K562 (cell line): Measurements from ENCODE around the gene HSDL1. TPM values are rescaled to one million over a fixed set of nuclear protein-coding genes. Genes with fewer than 3 reads are reported as not detected.
A peak's percentile ranks its signal among the peaks of the same experiment; 100 is the strongest.

Experiments
- COPS2 ChIP-seq: fragments of 450-650 bp; conservative IDR thresholded peaks from 2 replicates; pipeline ENCODE4 v1.6.1; 2016; ENCODE audit warnings: mild to moderate bottlenecking, moderate library complexity
- CTBP1 ChIP-seq: fragments of 450-650 bp; IDR thresholded peaks from 2 replicates; pipeline ENCODE4 v1.6.1; 2016; ENCODE audit warnings: borderline replicate concordance
- DPF2 ChIP-seq: fragments of 450-650 bp; IDR thresholded peaks from 2 replicates; pipeline ENCODE4 v1.6.1; 2016
- ETV6 ChIP-seq, 3 experiments: fragments of 150-350 bp in 1 of 3; sonication (generic) in 1 of 3; formaldehyde crosslinking in 1 of 3; IDR thresholded peaks; 2 replicates each; pipeline versions ENCODE4 v1.6.1 to v1.8.0; 2014 to 2022; ENCODE audit warnings: borderline replicate concordance in 2 of 3, low read depth in 2 of 3, antibody characterized with exemption in 1 of 3, low read length in 1 of 3, mild to moderate bottlenecking in 1 of 3, missing genetic modification reagents in 1 of 3
- GABPB1 ChIP-seq: sonication (generic); formaldehyde crosslinking; IDR thresholded peaks from 2 replicates; pipeline ENCODE4 v1.8.0; 2022; ENCODE audit warnings: mild to moderate bottlenecking, missing genetic modification reagents
- GABPB2 ChIP-seq: fragments of 250-450 bp; sonication (Bioruptor Pico); conservative IDR thresholded peaks from 2 replicates; pipeline ENCODE4 v1.5.1; 2021; ENCODE audit warnings: mild to moderate bottlenecking
- MLX ChIP-seq, 2 experiments: fragments of 450-650 bp in 1 of 2; sonication (generic) in 1 of 2; formaldehyde crosslinking; conservative IDR thresholded peaks; 2 replicates each; pipeline versions ENCODE4 v1.4.0 to v1.8.1; 2020 to 2022; ENCODE audit warnings: mild to moderate bottlenecking in 1 of 2, missing genetic modification reagents in 1 of 2
- MYC ChIP-seq, 2 experiments: fragments of 250-450 bp in 1 of 2; sonication (Bioruptor Pico) in 1 of 2; IDR thresholded peaks; 2 replicates each; pipeline versions ENCODE4 v1.5.1 to v1.6.1; 2012 to 2021; ENCODE audit warnings: low read depth in 2 of 2, borderline replicate concordance in 1 of 2, improper control_type of control experiment in 1 of 2, low read length in 1 of 2, mild to moderate bottlenecking in 1 of 2, moderate library complexity in 1 of 2
- XRCC5 ChIP-seq: fragments of 200-400 bp; formaldehyde crosslinking; IDR thresholded peaks from 2 replicates; pipeline ENCODE4 v1.6.1; 2017; ENCODE audit warnings: low read depth, mild to moderate bottlenecking, low read length
- ZBTB9 ChIP-seq: fragments of 450-650 bp; formaldehyde crosslinking; IDR thresholded peaks from 2 replicates; pipeline ENCODE4 v1.4.0; 2020; ENCODE audit warnings: mild to moderate bottlenecking, moderate library complexity
- ZEB2 ChIP-seq: fragments of 450-650 bp; IDR thresholded peaks from 2 replicates; pipeline ENCODE4 v1.6.1; 2016
- ZNF395 ChIP-seq: fragments of 200-800 bp; sonication (Bioruptor generic); IDR thresholded peaks from 2 replicates; pipeline ENCODE4 v1.6.1; 2017; ENCODE audit warnings: missing genetic modification characterization, missing compliant biosample characterization
- polyA plus RNA-seq, 8 experiments: library from polyadenylated mRNA; depleted of rRNA in 4 of 8; stranded (reverse) in 5 of 8; unstranded in 3 of 8; fragments of >200 nt; fragmentation: Nextera tagmentation in 2 of 8; fragmentation: Illumina TruSeq in 1 of 8; extraction: Ambion mirVana in 2 of 8; extraction: Trizol in 1 of 8; gene quantifications; 2 replicates each; pipeline versions ENCODE4 v1.2.1 to v1.2.3, GENCODE V29; 2011 to 2014; ENCODE audit warnings: inconsistent platforms in 1 of 8, missing spikeins in 1 of 8
- total RNA-seq, 7 experiments: library from RNA; depleted of rRNA in 6 of 7; stranded (reverse); fragments of >200 nt in 6 of 7; fragmentation: Illumina TruSeq in 2 of 7; extraction: Trizol in 2 of 7; gene quantifications; 2 replicates each; pipeline versions ENCODE4 v1.2.1 to v1.2.3, GENCODE V29; 2011 to 2021; ENCODE audit warnings: low replicate concordance in 1 of 7
- TF ChIP-seq, protein P1 (sequence below): fragments of 450-650 bp; IDR thresholded peaks from 2 replicates; pipeline ENCODE4 v1.7.0; 2016; ENCODE audit warnings: borderline replicate concordance
- TF ChIP-seq, protein P2 (sequence below): sonication (generic); formaldehyde crosslinking; IDR thresholded peaks from 2 replicates; pipeline ENCODE4 v1.4.0; 2020; ENCODE audit warnings: mild to moderate bottlenecking, missing genetic modification reagents
- TF ChIP-seq, protein P3 (sequence below): sonication (generic); formaldehyde crosslinking; IDR thresholded peaks from 2 replicates; pipeline ENCODE4 v1.9.0; 2022; ENCODE audit warnings: mild to moderate bottlenecking, missing genetic modification reagents
- TF ChIP-seq, protein P4 (sequence below): fragments of 450-650 bp; formaldehyde crosslinking; IDR thresholded peaks from 2 replicates; pipeline ENCODE4 v1.4.0; 2020; ENCODE audit warnings: mild to moderate bottlenecking, moderate library complexity

Gene HSDL1
- total and polyA plus RNA-seq, 9 of the 15 experiments (the other 6 are each of a cell fraction or from before 2014, with no cell fraction given) = 14.8 to 41.2 (median 27.7) TPM

- TF ChIP-seq CTBP1 (peak; percentile 47; the same call in 1 of the 2 replicates), ZNF395 (CRISPR knock-in tag) (0 out of 2 replicates have a peak, but pooled peaks have one; percentile 28), ETV6 (IDR thresholded peaks at IDR 0.05; ENCODE audit: borderline replicate concordance in 1 of 2, low read depth in 2 of 2, low read length in 1 of 2) (no peak), ETV6 (CRISPR knock-in tag; IDR thresholded peaks at IDR 0.05; ENCODE audit: borderline replicate concordance) (no peak), MLX (CRISPR knock-in tag; conservative IDR thresholded peaks at IDR 0.05) (no peak), MYC (IDR thresholded peaks at IDR 0.05; ENCODE audit: low read depth, low read length) (no peak), MYC (CRISPR knock-in tag; IDR thresholded peaks at IDR 0.05; ENCODE audit: borderline replicate concordance, low read depth) (no peak), GABPB1 (CRISPR knock-in tag) (no peak), DPF2 (0 out of 2 replicates have a peak, but pooled peaks have one; percentile 31), ZBTB9 (CRISPR knock-in tag) (no peak), ZEB2 (peak; percentile 30; the same call in 1 of the 2 replicates), GABPB2 (no peak), XRCC5 (no peak), COPS2 (no peak)
- TF ChIP-seq, protein P1, sequence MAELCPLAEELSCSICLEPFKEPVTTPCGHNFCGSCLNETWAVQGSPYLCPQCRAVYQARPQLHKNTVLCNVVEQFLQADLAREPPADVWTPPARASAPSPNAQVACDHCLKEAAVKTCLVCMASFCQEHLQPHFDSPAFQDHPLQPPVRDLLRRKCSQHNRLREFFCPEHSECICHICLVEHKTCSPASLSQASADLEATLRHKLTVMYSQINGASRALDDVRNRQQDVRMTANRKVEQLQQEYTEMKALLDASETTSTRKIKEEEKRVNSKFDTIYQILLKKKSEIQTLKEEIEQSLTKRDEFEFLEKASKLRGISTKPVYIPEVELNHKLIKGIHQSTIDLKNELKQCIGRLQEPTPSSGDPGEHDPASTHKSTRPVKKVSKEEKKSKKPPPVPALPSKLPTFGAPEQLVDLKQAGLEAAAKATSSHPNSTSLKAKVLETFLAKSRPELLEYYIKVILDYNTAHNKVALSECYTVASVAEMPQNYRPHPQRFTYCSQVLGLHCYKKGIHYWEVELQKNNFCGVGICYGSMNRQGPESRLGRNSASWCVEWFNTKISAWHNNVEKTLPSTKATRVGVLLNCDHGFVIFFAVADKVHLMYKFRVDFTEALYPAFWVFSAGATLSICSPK = no peak
- TF ChIP-seq, protein P2, sequence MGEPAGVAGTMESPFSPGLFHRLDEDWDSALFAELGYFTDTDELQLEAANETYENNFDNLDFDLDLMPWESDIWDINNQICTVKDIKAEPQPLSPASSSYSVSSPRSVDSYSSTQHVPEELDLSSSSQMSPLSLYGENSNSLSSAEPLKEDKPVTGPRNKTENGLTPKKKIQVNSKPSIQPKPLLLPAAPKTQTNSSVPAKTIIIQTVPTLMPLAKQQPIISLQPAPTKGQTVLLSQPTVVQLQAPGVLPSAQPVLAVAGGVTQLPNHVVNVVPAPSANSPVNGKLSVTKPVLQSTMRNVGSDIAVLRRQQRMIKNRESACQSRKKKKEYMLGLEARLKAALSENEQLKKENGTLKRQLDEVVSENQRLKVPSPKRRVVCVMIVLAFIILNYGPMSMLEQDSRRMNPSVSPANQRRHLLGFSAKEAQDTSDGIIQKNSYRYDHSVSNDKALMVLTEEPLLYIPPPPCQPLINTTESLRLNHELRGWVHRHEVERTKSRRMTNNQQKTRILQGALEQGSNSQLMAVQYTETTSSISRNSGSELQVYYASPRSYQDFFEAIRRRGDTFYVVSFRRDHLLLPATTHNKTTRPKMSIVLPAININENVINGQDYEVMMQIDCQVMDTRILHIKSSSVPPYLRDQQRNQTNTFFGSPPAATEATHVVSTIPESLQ = no peak
- TF ChIP-seq, protein P3, sequence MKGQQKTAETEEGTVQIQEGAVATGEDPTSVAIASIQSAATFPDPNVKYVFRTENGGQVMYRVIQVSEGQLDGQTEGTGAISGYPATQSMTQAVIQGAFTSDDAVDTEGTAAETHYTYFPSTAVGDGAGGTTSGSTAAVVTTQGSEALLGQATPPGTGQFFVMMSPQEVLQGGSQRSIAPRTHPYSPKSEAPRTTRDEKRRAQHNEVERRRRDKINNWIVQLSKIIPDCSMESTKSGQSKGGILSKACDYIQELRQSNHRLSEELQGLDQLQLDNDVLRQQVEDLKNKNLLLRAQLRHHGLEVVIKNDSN (CRISPR knock-in tag) = no peak
- TF ChIP-seq, protein P4, sequence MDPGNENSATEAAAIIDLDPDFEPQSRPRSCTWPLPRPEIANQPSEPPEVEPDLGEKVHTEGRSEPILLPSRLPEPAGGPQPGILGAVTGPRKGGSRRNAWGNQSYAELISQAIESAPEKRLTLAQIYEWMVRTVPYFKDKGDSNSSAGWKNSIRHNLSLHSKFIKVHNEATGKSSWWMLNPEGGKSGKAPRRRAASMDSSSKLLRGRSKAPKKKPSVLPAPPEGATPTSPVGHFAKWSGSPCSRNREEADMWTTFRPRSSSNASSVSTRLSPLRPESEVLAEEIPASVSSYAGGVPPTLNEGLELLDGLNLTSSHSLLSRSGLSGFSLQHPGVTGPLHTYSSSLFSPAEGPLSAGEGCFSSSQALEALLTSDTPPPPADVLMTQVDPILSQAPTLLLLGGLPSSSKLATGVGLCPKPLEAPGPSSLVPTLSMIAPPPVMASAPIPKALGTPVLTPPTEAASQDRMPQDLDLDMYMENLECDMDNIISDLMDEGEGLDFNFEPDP (CRISPR knock-in tag) = no peak
Observed at GRCh38 chr16:84137769-84138357, 7.1 kb downstream of the HSDL1 start (continued).
